ENCODE measurements around the gene PEX11B.

Gene PEX11B

DNA sequence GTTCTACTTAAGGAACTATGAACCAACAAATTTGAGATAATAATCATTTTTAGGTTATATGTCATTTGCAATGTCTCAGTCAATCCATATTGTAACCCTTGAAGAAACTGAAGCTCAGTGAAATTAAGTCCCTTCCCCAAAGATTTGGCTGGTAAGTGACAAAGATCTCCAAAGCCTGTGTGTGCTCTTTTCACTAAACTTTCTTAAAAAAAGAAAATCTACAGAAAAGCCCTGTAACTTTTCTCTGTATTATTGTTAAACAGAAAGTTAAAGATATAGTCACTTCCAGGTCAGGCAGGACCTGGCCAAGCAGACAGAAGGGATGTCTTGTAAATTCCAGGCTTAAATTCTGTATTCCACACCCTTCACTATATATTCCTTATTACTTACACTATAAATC lies 37.8 kb upstream of the PEX11B start:
- Histone ChIP-seq H3K4me3 (ENCODE audit: low read depth, low read length) (no peak overlapping the region), H3K27ac (no peak overlapping the region), H3K27me3 (ENCODE audit: insufficient read depth, low read depth, severe bottlenecking) (no peaks in the 10 kb centered on the region), H3K9me3 (ENCODE audit: severe bottlenecking) (no peaks in the 10 kb centered on the region), H3K36me3 (peaks cover 4% of the 10 kb centered on the region)
- no peak for TF ChIP-seq CTCF (IDR thresholded peaks at IDR 0.05; ENCODE audit: low read depth, low read length)
- DNase-seq: no peak

DNA sequence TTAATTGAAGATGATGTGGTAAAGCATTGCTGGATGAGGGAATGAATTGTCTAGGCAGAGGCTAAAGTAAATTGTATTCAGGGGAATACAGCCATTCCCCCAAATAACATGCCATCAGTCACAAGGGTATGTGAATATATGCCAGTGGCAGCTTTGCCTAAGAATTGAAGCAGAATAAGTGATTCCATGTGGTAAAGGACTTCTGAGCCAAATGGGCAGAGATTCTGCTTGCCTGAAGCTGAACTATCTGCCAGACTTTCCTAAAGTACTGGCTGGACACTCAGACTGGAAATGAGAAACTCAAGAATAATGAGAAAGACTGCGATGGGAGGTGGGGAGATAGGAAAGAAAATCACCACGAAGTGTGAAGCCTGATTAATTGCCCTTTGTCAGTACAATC lies 36.9 kb upstream of the PEX11B start:
- TF ChIP-seq CTCF (IDR thresholded peaks at IDR 0.05; ENCODE audit: low read depth, low read length): no peak
- H3K9me3 ChIP-seq (ENCODE audit: severe bottlenecking): no peaks in the 10 kb centered on the region
- no peak for DNase-seq
- H3K4me3 ChIP-seq (ENCODE audit: low read depth, low read length): no peak overlapping the region
- peaks cover 4% of the 10 kb centered on the region for H3K36me3 ChIP-seq
- H3K27ac ChIP-seq: no peak overlapping the region
- no peaks in the 10 kb centered on the region for H3K27me3 ChIP-seq (ENCODE audit: insufficient read depth, low read depth, severe bottlenecking)

- DNase-seq: no peak
- Histone ChIP-seq H3K9me3 (ENCODE audit: severe bottlenecking) (no peaks in the 10 kb centered on the region), H3K36me3 (peaks cover 4% of the 10 kb centered on the region), H3K27me3 (ENCODE audit: insufficient read depth, low read depth, severe bottlenecking) (no peaks in the 10 kb centered on the region), H3K4me3 (ENCODE audit: low read depth, low read length) (no peak overlapping the region), H3K27ac (no peak overlapping the region)
- no peak for TF ChIP-seq CTCF (IDR thresholded peaks at IDR 0.05; ENCODE audit: low read depth, low read length)
Measured at GRCh38 chr1:145953861-145954260, 35.3 kb upstream of the PEX11B start.

GRCh38 chr1:145952903-145953302 lies 34.4 kb upstream of the PEX11B start:
- no peak overlapping the region for H3K27ac ChIP-seq
- no peak for TF ChIP-seq CTCF (IDR thresholded peaks at IDR 0.05; ENCODE audit: low read depth, low read length)
- peaks cover 4% of the 10 kb centered on the region for H3K36me3 ChIP-seq
- no peaks in the 10 kb centered on the region for H3K27me3 ChIP-seq (ENCODE audit: insufficient read depth, low read depth, severe bottlenecking)
- H3K4me3 ChIP-seq (ENCODE audit: low read depth, low read length): no peak overlapping the region
- H3K9me3 ChIP-seq (ENCODE audit: severe bottlenecking): no peaks in the 10 kb centered on the region
- no peak for DNase-seq

- H3K4me3 ChIP-seq (ENCODE audit: low read depth, low read length): no peak overlapping the region
- no peaks in the 10 kb centered on the region for H3K27me3 ChIP-seq (ENCODE audit: insufficient read depth, low read depth, severe bottlenecking)
- H3K9me3 ChIP-seq (ENCODE audit: severe bottlenecking): no peaks in the 10 kb centered on the region
- H3K36me3 ChIP-seq: peaks cover 7% of the 10 kb centered on the region
- no peak for DNase-seq
- no peak overlapping the region for H3K27ac ChIP-seq
- TF ChIP-seq CTCF (IDR thresholded peaks at IDR 0.05; ENCODE audit: low read depth, low read length): no peak
Measured at GRCh38 chr1:145951526-145951925, 33.0 kb upstream of the PEX11B start.

DNA sequence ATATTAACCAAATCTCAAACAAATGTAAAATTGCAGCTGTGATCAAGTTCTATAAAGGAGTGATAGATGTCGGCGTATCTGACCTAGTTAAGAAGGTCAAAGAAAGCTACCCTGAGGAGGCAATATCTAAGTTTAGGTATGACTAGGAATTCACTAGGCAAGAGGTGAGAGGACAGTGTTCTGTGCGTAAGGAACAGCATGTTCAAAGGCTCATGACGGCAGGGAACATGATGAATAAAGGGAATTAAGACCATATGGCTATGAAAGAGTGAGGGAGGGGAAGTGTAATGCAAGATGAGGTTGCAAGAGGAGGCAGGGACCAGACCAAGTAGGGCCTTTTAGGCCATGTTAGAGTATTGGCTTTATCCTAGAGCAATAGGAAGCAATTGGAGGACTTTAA lies 30.7 kb upstream of the PEX11B start:
- Histone ChIP-seq H3K9me3 (ENCODE audit: severe bottlenecking) (no peaks in the 10 kb centered on the region), H3K27ac (no peak overlapping the region), H3K4me3 (ENCODE audit: low read depth, low read length) (no peak overlapping the region), H3K27me3 (ENCODE audit: insufficient read depth, low read depth, severe bottlenecking) (no peaks in the 10 kb centered on the region), H3K36me3 (peaks cover 15% of the 10 kb centered on the region)
- no peak for DNase-seq
- no peak for TF ChIP-seq CTCF (IDR thresholded peaks at IDR 0.05; ENCODE audit: low read depth, low read length)
